ENCODE results near the gene MTMR1.

MTMR1 gene

GRCh38 chrX:150655788-150656187, 37.4 kb upstream of the MTMR1 start:
- TF ChIP-seq CTCF (IDR thresholded peaks at IDR 0.05), result no peak

- TF ChIP-seq CTCF (IDR thresholded peaks at IDR 0.05), result no peak
Observed at GRCh38 chrX:150663073-150663472, 30.1 kb upstream of the MTMR1 start.

- TF ChIP-seq CTCF (IDR thresholded peaks at IDR 0.05), result no peak
Observed at GRCh38 chrX:150664290-150664689, 28.9 kb upstream of the MTMR1 start.

- no peak for TF ChIP-seq CTCF (IDR thresholded peaks at IDR 0.05)
Observed at GRCh38 chrX:150676221-150676620, 17.0 kb upstream of the MTMR1 start.

DNA sequence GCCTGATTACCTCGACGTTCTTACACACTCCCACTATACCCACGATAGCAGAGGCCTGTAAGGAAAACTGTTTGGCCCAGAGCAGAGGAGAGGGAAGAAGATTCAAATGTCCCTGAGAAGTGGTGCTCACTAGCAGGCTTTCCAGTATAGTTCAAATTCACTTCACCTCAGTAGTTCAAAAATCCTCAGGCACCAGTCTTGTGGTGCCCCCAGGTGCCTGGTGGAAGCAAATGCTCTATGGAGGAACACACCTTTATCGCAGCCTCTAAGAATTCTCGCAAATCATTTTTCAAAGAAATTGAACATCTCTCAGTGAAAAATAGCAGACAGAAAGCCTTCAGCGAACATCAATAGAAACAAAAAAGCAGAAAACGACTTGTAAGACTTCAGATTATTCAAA, 12.2 kb upstream of the MTMR1 start:
- TF ChIP-seq CTCF (IDR thresholded peaks at IDR 0.05), result peak; percentile 54

GRCh38 chrX:150683112-150683511, 10.1 kb upstream of the MTMR1 start:
- TF ChIP-seq CTCF (IDR thresholded peaks at IDR 0.05), result no peak

- peak; percentile 52 for TF ChIP-seq CTCF (IDR thresholded peaks at IDR 0.05)
Observed at GRCh38 chrX:150683536-150684146, 9.6 kb upstream of the MTMR1 start.

GRCh38 chrX:150688911-150689451, 4.2 kb upstream of the MTMR1 start:
- no peak for TF ChIP-seq CTCF (IDR thresholded peaks at IDR 0.05)
